ENCODE measurements around the gene UBE4B. TPM values are rescaled to one million over a fixed set of nuclear protein-coding genes. Genes with fewer than 3 reads are reported as not detected.

Gene UBE4B
- total RNA-seq, 1 donor from 2014 or later, result 36.2 TPM

DNA sequence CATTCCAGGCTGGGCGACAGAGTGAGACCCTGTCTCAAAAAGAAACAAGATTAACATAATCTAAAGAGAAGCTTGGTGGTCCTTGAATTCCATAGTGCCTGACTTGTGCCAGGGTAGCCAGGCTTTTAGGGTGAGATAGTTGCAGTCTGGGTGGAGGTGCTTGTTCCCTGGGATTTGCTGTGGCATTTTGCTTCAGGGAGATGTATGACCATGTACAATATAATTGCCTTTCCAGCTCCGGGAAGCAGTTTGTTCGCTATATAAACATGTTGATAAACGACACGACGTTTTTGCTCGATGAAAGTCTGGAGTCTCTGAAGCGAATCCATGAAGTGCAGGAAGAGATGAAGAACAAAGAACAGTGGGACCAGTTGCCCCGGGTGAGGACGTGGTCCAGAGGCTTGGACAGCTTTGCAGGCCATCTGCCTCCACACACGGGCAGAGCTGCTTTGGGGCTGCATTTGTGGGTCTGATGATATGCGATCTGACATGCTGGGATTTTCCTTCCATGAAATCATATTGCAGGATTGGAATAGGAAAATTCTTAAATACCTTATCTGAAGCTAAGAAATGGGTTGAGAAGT lies 128.2 kb downstream of the UBE4B start:
- intact Hi-C loops (cut with DNase I), result no loop called here
- Histone ChIP-seq H3K4me1 (no peaks in the 10 kb centered on the region), H3K4me3 (no peak overlapping the region), H3K9me3 (no peaks in the 10 kb centered on the region), H3K36me3 (peaks cover 59% of the 10 kb centered on the region), H3K27me3 (no peaks in the 10 kb centered on the region), H3K27ac (no peak overlapping the region)
- ATAC-seq (no peak), DNase-seq (no peak)
- TF ChIP-seq, protein P1, sequence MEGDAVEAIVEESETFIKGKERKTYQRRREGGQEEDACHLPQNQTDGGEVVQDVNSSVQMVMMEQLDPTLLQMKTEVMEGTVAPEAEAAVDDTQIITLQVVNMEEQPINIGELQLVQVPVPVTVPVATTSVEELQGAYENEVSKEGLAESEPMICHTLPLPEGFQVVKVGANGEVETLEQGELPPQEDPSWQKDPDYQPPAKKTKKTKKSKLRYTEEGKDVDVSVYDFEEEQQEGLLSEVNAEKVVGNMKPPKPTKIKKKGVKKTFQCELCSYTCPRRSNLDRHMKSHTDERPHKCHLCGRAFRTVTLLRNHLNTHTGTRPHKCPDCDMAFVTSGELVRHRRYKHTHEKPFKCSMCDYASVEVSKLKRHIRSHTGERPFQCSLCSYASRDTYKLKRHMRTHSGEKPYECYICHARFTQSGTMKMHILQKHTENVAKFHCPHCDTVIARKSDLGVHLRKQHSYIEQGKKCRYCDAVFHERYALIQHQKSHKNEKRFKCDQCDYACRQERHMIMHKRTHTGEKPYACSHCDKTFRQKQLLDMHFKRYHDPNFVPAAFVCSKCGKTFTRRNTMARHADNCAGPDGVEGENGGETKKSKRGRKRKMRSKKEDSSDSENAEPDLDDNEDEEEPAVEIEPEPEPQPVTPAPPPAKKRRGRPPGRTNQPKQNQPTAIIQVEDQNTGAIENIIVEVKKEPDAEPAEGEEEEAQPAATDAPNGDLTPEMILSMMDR (IDR thresholded peaks at IDR 0.05), result no peak

DNA sequence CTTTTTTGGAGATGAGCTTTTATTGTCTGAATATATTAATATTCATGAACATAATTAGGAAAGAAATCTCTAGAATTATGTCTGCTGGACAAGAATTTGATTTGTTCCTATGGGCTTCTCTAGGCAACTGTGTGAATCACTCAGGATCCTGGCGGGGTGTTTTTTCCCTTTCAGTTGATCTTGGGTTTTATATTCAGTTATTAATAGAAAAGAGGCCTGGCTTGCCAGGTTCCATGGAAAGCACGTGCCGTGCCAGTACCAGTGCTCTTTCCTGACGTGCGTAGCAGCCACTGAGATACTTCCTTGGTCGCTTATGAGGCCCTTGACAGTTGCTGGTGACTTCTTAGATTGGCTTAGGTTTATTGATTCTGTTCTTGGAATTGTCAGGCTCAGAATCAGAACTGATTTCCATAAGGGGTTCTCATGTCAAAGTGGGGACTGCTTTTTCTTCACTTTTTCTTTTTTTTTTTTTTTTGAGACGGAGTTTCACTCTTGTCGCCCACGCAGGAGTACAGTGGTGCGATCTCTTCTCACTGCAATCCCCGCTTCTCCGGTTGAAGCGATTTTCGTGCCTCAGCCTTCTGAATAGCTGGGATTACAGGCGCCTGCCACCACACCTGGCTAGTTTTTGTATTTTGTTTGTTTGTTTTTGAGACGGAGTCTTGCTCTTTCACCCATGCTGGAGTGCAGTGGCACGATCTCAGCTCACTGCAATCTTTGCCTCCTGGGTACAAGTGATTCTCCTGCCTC lies 129.0 kb downstream of the UBE4B start:
- TF ChIP-seq, protein P1 (IDR thresholded peaks at IDR 0.05), result no peak
- Histone ChIP-seq H3K27me3 (no peaks in the 10 kb centered on the region), H3K4me1 (no peaks in the 10 kb centered on the region), H3K9me3 (no peaks in the 10 kb centered on the region), H3K27ac (no peak overlapping the region), H3K4me3 (no peak overlapping the region), H3K36me3 (peaks cover 65% of the 10 kb centered on the region)
- ATAC-seq (no peak), DNase-seq (no peak)
- intact Hi-C loops (cut with DNase I), result no loop called here

DNA sequence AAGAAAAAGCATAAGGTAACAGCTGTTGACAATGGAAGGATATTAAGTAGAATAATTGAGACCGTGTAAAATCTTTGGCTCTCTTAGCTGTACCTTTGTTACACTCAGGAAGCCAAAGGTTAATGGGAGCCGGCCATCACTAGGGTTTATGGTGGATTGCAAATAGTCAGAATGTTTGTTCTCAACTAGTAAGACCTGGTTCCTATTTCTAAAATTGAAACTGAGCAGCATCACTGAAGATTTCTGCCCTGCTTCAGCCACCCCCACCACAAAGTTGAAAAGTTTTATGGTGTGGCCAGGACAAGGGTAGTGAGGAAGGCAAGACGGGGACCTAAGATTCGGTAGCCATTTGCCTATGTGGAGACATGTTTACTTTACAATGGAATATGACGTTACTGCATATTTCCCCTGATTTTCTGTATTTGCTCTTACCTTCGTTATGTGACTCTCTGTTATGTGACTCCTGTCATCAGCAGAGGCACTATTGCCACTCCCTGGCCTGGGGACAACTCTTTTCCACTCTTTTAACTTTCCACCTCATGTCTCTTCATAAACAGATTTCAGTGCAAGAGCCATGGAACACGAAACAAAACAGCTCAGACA lies 136.3 kb downstream of the UBE4B start:
- DNase-seq (no peak), ATAC-seq (no peak)
- TF ChIP-seq, protein P1 (IDR thresholded peaks at IDR 0.05), result no peak
- Histone ChIP-seq H3K4me3 (no peak overlapping the region), H3K27me3 (no peaks in the 10 kb centered on the region), H3K27ac (no peak overlapping the region), H3K4me1 (no peaks in the 10 kb centered on the region), H3K9me3 (no peaks in the 10 kb centered on the region), H3K36me3 (peaks cover 93% of the 10 kb centered on the region)
- intact Hi-C loops (cut with DNase I), result no loop called here

DNA sequence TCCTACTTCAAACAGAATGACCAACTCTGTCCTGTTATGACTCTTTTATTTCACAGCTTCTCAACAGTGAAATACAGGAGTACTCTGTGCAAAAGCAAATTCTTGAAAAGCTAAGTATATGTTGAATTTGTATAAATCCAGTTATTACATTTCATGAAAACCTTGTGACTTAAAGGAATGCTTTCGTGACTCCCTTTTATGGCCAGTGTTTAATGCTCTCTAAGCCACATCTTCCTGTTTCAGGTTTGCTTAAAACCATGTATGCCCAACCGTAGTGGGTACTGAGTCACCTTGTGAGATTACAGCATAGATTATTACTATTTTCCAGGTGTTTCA lies 137.4 kb downstream of the UBE4B start:
- no peak overlapping the region for H3K4me3 ChIP-seq
- H3K9me3 ChIP-seq, result no peaks in the 10 kb centered on the region
- H3K27me3 ChIP-seq, result no peaks in the 10 kb centered on the region
- TF ChIP-seq, protein P1 (IDR thresholded peaks at IDR 0.05), result no peak
- no peaks in the 10 kb centered on the region for H3K4me1 ChIP-seq
- H3K27ac ChIP-seq, result no peak overlapping the region
- ATAC-seq (no peak), DNase-seq (no peak)
- intact Hi-C loops (cut with DNase I), result no loop called here
- peaks cover 86% of the 10 kb centered on the region for H3K36me3 ChIP-seq

DNA sequence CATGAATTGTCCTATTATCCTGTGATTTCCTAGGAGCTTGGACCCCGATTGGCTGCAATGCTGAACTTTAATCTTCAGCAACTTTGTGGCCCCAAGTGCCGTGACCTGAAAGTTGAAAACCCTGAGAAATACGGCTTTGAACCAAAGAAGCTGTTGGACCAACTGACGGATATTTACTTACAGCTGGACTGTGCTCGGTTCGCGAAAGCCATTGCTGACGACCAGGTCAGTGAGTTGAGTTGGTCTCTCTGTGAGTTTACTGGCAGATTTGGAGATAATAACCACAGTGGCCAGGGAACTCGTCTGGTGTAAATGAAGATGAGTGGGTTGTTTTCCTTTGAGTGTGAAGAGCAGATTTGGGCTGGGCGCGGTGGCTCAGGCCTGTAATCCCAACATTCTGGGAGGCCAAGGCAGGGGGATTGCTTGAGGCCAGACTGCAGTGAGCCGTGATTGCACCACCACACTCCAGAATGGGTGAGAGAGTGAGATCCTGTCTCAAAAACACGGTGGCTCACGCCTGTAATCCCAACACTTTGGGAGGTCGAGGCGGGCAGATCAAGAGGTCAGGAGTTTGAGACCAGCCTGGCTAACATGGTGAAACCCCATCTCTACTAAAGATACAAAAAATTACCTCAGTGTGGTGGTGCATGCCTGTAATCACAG lies 138.5 kb downstream of the UBE4B start:
- TF ChIP-seq, protein P1 (IDR thresholded peaks at IDR 0.05), result no peak
- Histone ChIP-seq H3K27ac (no peak overlapping the region), H3K27me3 (no peaks in the 10 kb centered on the region), H3K4me3 (no peak overlapping the region), H3K36me3 (peaks cover 76% of the 10 kb centered on the region), H3K4me1 (no peaks in the 10 kb centered on the region), H3K9me3 (no peaks in the 10 kb centered on the region)
- DNase-seq, result no peak
- intact Hi-C loops (cut with DNase I), result no loop called here
- ATAC-seq, result no peak
